ENCODE results near the gene AJUBA.

The AJUBA gene

GRCh38 chr14:23023022-23023794 lies 40.9 kb upstream of the AJUBA start:
- ChIA-PET POLR2A (ENCODE audit: low non-redundant PET) (no interaction called here), CTCF (interaction anchor here (0.9 to 1.1 kb wide), 3 partner anchors 33 to 46 kb away, joined by 3 to 8 read pairs (median 3); no protein-coding TSS in a partner anchor)
- no peak for DNase-seq (ENCODE audit: low spot score)

GRCh38 chr14:23021889-23022442 lies 39.6 kb upstream of the AJUBA start:
- ChIA-PET CTCF (interaction anchor here (0.7 kb wide), 1 partner anchor 158 kb away, joined by 3 read pairs; no protein-coding TSS in a partner anchor), POLR2A (ENCODE audit: low non-redundant PET) (interaction anchor here (0.7 kb wide), 1 partner anchor 47 kb away, joined by 3 read pairs; no protein-coding TSS in a partner anchor)
- TF ChIP-seq CTCF (conservative IDR thresholded peaks at IDR 0.05; ENCODE audit: low read depth), result no peak
- DNase-seq (ENCODE audit: low spot score), result no peak
- no peak overlapping the region for H3K27ac ChIP-seq

More at GRCh38 chr14:23023022-23023794, 40.9 kb upstream of the AJUBA start:
- TF ChIP-seq CTCF (conservative IDR thresholded peaks at IDR 0.05; ENCODE audit: low read depth), result no peak
- H3K27ac ChIP-seq, result no peak overlapping the region

GRCh38 chr14:23021434-23021833 lies 39.1 kb upstream of the AJUBA start:
- TF ChIP-seq CTCF (conservative IDR thresholded peaks at IDR 0.05; ENCODE audit: low read depth), result no peak
- H3K27ac ChIP-seq, result no peak overlapping the region
- ChIA-PET POLR2A (ENCODE audit: low non-redundant PET) (interaction anchor here (0.7 kb wide), 1 partner anchor 46 kb away, joined by 3 read pairs; no protein-coding TSS in a partner anchor), CTCF (no interaction called here)
- no peak for DNase-seq (ENCODE audit: low spot score)

GRCh38 chr14:23020143-23021128 lies 38.1 kb upstream of the AJUBA start:
- H3K27ac ChIP-seq, result no peak overlapping the region
- no peak for DNase-seq (ENCODE audit: low spot score)
- ChIA-PET POLR2A (ENCODE audit: low non-redundant PET) (no interaction called here), CTCF (interaction anchor here (1.0 kb wide), 1 partner anchor 11 kb away, joined by 3 read pairs; no protein-coding TSS in a partner anchor)
- TF ChIP-seq CTCF (conservative IDR thresholded peaks at IDR 0.05; ENCODE audit: low read depth), result no peak

- TF ChIP-seq CTCF (conservative IDR thresholded peaks at IDR 0.05; ENCODE audit: low read depth), result no peak
- POLR2A ChIA-PET (ENCODE audit: low non-redundant PET), result no interaction called here
- H3K27ac ChIP-seq, result no peak overlapping the region
- DNase-seq (ENCODE audit: low spot score), result no peak
- CTCF ChIA-PET, result no interaction called here
These were observed 35.8 kb upstream of the AJUBA start for GRCh38 chr14:23018107-23018506.

GRCh38 chr14:23017091-23017490 lies 34.7 kb upstream of the AJUBA start:
- CTCF ChIA-PET, result interaction anchor here (1.0 kb wide), 1 partner anchor 30 kb away, joined by 3 read pairs; no protein-coding TSS in a partner anchor
- POLR2A ChIA-PET (ENCODE audit: low non-redundant PET), result no interaction called here
- TF ChIP-seq CTCF (conservative IDR thresholded peaks at IDR 0.05; ENCODE audit: low read depth), result no peak
- no peak for DNase-seq (ENCODE audit: low spot score)
- no peak overlapping the region for H3K27ac ChIP-seq
